Upper lobe of left lung (tissue), 6 donors: ENCODE data around the gene TNFRSF18. TPM values are rescaled to one million over a fixed set of nuclear protein-coding genes. Genes with fewer than 3 reads are reported as not detected.

Source experiments
- ATAC-seq, 2 donors: fragments of 200-7000 bp; cut with Tn5 transposase; one replicate each; pipeline ENCODE4 v1.9.1; 2022; ENCODE audit warnings: mild to moderate bottlenecking in 2 of 2, moderate library complexity in 2 of 2; ENCODE audit not compliant: low FRiP score in 2 of 2
- DNase-seq, 2 donors: peaks; one replicate each; pipeline ENCODE4 v3.0.0-alpha.2; 2019 to 2020
- H3K27ac ChIP-seq, 4 donors: fragments of 200-600 bp; sonication (generic); one replicate each; pipeline ENCODE4 v1.5.1; 2016 to 2019
- H3K27me3 ChIP-seq, 4 donors: fragments of 200-600 bp; sonication (generic); one replicate each; pipeline ENCODE4 v1.5.1; 2017 to 2019
- H3K36me3 ChIP-seq, 4 donors: fragments of 200-600 bp; sonication (generic); one replicate each; pipeline ENCODE4 v1.5.1; 2016 to 2019
- H3K4me1 ChIP-seq, 4 donors: fragments of 200-600 bp; sonication (generic); one replicate each; pipeline ENCODE4 v1.5.1; 2018 to 2019
- H3K4me3 ChIP-seq, 4 donors: fragments of 200-600 bp; sonication (generic); one replicate each; pipeline ENCODE4 v1.5.1; 2017 to 2019; ENCODE audit warnings: mild to moderate bottlenecking in 2 of 4, moderate library complexity in 1 of 4
- H3K9me3 ChIP-seq, 4 donors: fragments of 200-600 bp; sonication (generic); one replicate each; pipeline ENCODE4 v1.5.1; 2018 to 2019
- EP300 ChIP-seq, 4 donors: sonication (generic); formaldehyde crosslinking; IDR thresholded peaks; one replicate each; pipeline ENCODE4 v1.5.1; 2017; ENCODE audit warnings: antibody characterized with exemption in 4 of 4, control low read depth in 2 of 4
- POLR2A ChIP-seq, 4 donors: fragments of 450-650 bp; IDR thresholded peaks; one replicate each; pipeline ENCODE4 v1.5.1; 2016 to 2017; ENCODE audit warnings: antibody characterized with exemption in 4 of 4, mild to moderate bottlenecking in 2 of 4
- POLR2AphosphoS5 ChIP-seq, 2 donors: sonication (generic); formaldehyde crosslinking; IDR thresholded peaks; one replicate each; pipeline ENCODE4 v1.5.1; 2017; ENCODE audit warnings: antibody characterized with exemption in 2 of 2
- WGBS, 2 donors: methylation state at CpG; one replicate each; pipeline ENCODE4 v1.1.5; 2017 to 2018; 5-methylcytosine and 5-hydroxymethylcytosine counted together
- total RNA-seq, 6 donors: library from RNA; depleted of rRNA in 4 of 6; stranded (reverse); fragments of >200 nt in 4 of 6; gene quantifications; one replicate each; pipeline versions ENCODE4 v1.1.0 to v1.2.1, GENCODE V29; 2016 to 2021
- TF ChIP-seq, protein P1 (sequence below), 6 experiments: fragments of 450-650 bp in 4 of 6; fragments of 200-600 bp in 2 of 6; sonication (generic) in 2 of 6; IDR thresholded peaks; one replicate each; pipeline ENCODE4 v1.5.1; 2016 to 2019; ENCODE audit warnings: antibody characterized with exemption in 6 of 6
- donor health status: DM: no; HTN: no; CAD: no; lungs with moderate emphysema.
- donor health status: DM: no; HTN: yes; CAD: no; lungs with severe emphysema.

TNFRSF18 gene
- total RNA-seq, 6 donors from 2014 or later: 0.89 to 3.4 (median 2.1) TPM; not detected in 1

- peak; percentile 28 to 77 for ATAC-seq
- peak; percentile 49 to 90 for DNase-seq
- no peaks in the 10 kb centered on the region for H3K9me3 ChIP-seq
Measured at GRCh38 chr1:1157914-1158710, 48.3 kb downstream of the TNFRSF18 start.

GRCh38 chr1:1157426-1157913, 48.9 kb downstream of the TNFRSF18 start:
- Histone ChIP-seq H3K27ac (peak overlapping the region; percentile 94 to 99 (median 96)), H3K36me3 (no peaks in the 10 kb centered on the region), H3K4me1 (peaks cover 8 to 19% (median 14%) of the 10 kb centered on the region in 4 donors), H3K9me3 (no peaks in the 10 kb centered on the region), H3K4me3 (peak overlapping the region; percentile 63 to 77 (median 66)), H3K27me3 (no peaks in the 10 kb centered on the region)
- DNase-seq (peak; percentile 93 to 94), ATAC-seq (peak; percentile 92 to 96)
- TF ChIP-seq POLR2A (IDR thresholded peaks at IDR 0.05): peak; percentile 52 to 95 (median 70)
- TF ChIP-seq EP300 (IDR thresholded peaks at IDR 0.05): no peak
- TF ChIP-seq POLR2AphosphoS5 (IDR thresholded peaks at IDR 0.05): peak; percentile 66 to 82
- TF ChIP-seq, protein P1, sequence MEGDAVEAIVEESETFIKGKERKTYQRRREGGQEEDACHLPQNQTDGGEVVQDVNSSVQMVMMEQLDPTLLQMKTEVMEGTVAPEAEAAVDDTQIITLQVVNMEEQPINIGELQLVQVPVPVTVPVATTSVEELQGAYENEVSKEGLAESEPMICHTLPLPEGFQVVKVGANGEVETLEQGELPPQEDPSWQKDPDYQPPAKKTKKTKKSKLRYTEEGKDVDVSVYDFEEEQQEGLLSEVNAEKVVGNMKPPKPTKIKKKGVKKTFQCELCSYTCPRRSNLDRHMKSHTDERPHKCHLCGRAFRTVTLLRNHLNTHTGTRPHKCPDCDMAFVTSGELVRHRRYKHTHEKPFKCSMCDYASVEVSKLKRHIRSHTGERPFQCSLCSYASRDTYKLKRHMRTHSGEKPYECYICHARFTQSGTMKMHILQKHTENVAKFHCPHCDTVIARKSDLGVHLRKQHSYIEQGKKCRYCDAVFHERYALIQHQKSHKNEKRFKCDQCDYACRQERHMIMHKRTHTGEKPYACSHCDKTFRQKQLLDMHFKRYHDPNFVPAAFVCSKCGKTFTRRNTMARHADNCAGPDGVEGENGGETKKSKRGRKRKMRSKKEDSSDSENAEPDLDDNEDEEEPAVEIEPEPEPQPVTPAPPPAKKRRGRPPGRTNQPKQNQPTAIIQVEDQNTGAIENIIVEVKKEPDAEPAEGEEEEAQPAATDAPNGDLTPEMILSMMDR (IDR thresholded peaks at IDR 0.05): no peak
- WGBS, 2 donors: 2% methylated on average over 21 of the region's 29 CpGs; no CpG with 5 or more reads in 1 of the 2 donors

More at GRCh38 chr1:1157914-1158710, 48.3 kb downstream of the TNFRSF18 start:
- Histone ChIP-seq H3K27me3 (no peaks in the 10 kb centered on the region), H3K36me3 (no peaks in the 10 kb centered on the region), H3K27ac (peak overlapping the region; percentile 94 to 99 (median 96)), H3K4me3 (peak overlapping the region; percentile 63 to 77 (median 66)), H3K4me1 (peaks cover 8 to 19% (median 14%) of the 10 kb centered on the region in 4 donors)
- 0 to 6% methylated on average over 1 to 21 of the region's 46 CpGs for WGBS, 2 donors
- TF ChIP-seq POLR2A (IDR thresholded peaks at IDR 0.05): peak in 2 of 4 donors; percentile 38 to 47
- TF ChIP-seq, protein P1 (IDR thresholded peaks at IDR 0.05): peak in 1 of 6 experiments; percentile 9
- TF ChIP-seq EP300 (IDR thresholded peaks at IDR 0.05): no peak
- peak in 1 of 2 donors; percentile 8 for TF ChIP-seq POLR2AphosphoS5 (IDR thresholded peaks at IDR 0.05)

GRCh38 chr1:1157033-1157365, 49.4 kb downstream of the TNFRSF18 start:
- peak overlapping the region in 2 of 4 donors; percentile 11 to 30 for H3K27ac ChIP-seq
- no peaks in the 10 kb centered on the region for H3K36me3 ChIP-seq
- ATAC-seq: no peak
- no peak overlapping the region for H3K4me3 ChIP-seq
- no peaks in the 10 kb centered on the region for H3K9me3 ChIP-seq
- no peak for DNase-seq
- TF ChIP-seq POLR2A (IDR thresholded peaks at IDR 0.05) (no peak), POLR2AphosphoS5 (IDR thresholded peaks at IDR 0.05) (no peak), EP300 (IDR thresholded peaks at IDR 0.05) (no peak)
- TF ChIP-seq, protein P1 (IDR thresholded peaks at IDR 0.05): no peak
- H3K27me3 ChIP-seq: no peaks in the 10 kb centered on the region
- 61 to 100% methylated on average over 1 to 5 of the region's 9 CpGs for WGBS, 2 donors
- peaks cover 8 to 19% (median 13%) of the 10 kb centered on the region in 4 donors for H3K4me1 ChIP-seq

GRCh38 chr1:1156140-1157032, 50.0 kb downstream of the TNFRSF18 start:
- Histone ChIP-seq H3K9me3 (no peaks in the 10 kb centered on the region), H3K27me3 (no peaks in the 10 kb centered on the region), H3K36me3 (no peaks in the 10 kb centered on the region), H3K27ac (peak overlapping the region in 3 of 4 donors; percentile 11 to 34 (median 30)), H3K4me3 (no peak overlapping the region), H3K4me1 (peaks cover 8 to 19% (median 12%) of the 10 kb centered on the region in 4 donors)
- ATAC-seq: peak in 1 of 2 donors; percentile 5
- WGBS, 2 donors: 80 to 87% methylated on average over 15 to 21 of the region's 26 CpGs
- peak in 1 of 2 donors; percentile 69 for DNase-seq
- TF ChIP-seq EP300 (IDR thresholded peaks at IDR 0.05) (no peak), POLR2A (IDR thresholded peaks at IDR 0.05) (no peak)
